Renal cortical epithelial cell (primary cell): ENCODE data around the gene TPSB2. TPM values are rescaled to one million over a fixed set of nuclear protein-coding genes. Genes with fewer than 3 reads are reported as not detected.

ENCODE experiments used
- DNase-seq: peaks from one replicate; pipeline ENCODE4 v3.0.0-alpha.2; 2011; ENCODE audit warnings: low read depth
- total RNA-seq: library from RNA; depleted of rRNA; stranded (reverse); fragments of >200 nt; gene quantifications from 2 replicates; pipeline ENCODE4 v1.2.3, GENCODE V29; 2014

TPSB2 gene
- total RNA-seq, 1 donor from 2014 or later, result not detected

GRCh38 chr16:1220098-1220728 is 9.8 kb downstream of the TPSB2 start:
- DNase-seq, result no peak

GRCh38 chr16:1218930-1219611 is 10.9 kb downstream of the TPSB2 start:
- no peak for DNase-seq

- no peak for DNase-seq
Observed at GRCh38 chr16:1218061-1218929, 11.7 kb downstream of the TPSB2 start.

DNA sequence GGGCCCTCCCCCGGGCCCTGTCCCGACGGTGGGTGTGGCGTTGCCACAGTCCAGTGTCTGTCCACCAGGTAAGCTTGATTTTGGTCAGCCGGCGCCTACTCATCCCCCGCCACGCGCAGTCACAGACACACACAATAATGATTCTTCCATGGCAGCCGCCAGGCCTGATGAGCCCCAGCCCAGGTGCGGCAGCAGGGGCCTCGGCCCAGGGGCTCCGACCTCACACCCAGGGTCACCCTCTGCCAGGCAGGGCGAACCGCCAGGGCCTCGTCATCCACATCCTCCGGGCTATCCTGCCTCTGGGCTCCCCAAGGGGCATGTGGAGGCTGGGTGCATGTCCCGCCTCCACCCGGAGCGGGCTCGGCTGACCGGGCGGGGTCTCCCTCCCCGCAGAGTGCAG is 12.5 kb downstream of the TPSB2 start:
- no peak for DNase-seq

DNA sequence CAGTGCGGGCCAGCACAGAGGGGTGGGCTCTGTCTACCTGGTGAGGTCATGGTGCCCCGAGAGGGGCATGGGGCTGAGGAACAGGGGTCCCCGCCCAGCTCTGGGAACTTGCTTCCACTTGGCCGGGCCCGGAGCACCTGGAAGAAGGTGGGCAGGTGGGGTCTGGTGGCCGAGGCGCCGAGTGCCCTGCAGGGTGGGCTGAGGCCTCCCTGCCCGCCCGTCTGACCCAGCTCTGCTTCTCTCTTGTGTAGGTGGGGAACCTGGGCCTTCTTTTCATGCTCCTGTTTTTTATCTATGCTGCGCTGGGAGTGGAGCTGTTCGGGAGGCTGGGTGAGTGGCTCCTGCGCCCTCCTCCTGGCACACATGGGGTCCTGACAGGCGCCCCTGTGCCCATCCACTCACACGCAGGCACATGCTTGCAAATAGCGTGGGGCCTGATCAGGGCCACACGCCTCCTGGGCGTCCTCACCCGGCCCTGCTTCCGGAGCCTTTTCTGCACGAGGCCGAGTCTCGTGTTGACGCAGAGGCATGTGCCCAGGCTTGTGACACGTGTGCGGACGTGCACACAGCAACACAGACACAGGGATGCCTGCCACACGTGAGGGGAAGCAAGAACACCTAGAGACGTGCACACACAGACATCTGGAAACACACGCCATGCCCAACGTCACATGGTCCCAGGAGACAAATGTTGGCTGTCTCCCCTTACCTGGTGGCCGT is 13.1 kb downstream of the TPSB2 start:
- DNase-seq, result no peak

DNA sequence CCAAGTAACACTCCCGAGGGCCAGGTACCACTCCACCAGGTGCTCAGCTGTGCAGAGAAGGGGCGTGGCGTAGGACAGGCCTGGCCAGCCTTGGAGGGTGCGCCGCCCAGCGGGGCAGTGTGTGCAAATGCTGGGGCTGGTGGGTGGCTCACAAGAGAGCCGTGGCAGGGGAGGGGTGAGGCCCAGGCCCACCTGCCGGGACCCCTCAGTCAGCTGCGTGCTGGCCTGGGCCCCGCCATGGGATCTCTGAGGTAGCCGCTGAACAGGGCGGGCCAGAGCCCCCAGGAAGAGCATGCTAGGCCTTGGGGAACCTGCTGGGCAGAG is 13.7 kb downstream of the TPSB2 start:
- DNase-seq, result no peak

- no peak for DNase-seq
Observed at GRCh38 chr16:1215574-1216295, 14.2 kb downstream of the TPSB2 start.

DNA sequence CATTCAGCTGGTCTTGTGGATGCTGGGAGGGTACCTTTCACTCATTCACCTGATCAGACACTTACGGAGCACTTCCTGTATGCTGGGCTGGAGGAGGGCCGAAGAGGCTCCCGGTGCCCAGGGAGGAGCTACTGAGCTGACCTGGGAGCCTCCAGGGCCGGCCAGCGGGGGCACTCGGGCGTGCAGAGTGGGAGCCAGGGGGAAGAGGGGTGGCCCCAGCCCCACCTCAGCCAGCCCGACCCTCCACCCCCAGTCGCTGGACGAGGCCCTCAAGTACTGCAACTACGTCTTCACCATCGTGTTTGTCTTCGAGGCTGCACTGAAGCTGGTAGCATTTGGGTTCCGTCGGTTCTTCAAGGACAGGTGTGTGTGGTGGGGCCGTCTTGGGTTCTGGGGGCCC is 15.3 kb downstream of the TPSB2 start:
- DNase-seq, result no peak

DNA sequence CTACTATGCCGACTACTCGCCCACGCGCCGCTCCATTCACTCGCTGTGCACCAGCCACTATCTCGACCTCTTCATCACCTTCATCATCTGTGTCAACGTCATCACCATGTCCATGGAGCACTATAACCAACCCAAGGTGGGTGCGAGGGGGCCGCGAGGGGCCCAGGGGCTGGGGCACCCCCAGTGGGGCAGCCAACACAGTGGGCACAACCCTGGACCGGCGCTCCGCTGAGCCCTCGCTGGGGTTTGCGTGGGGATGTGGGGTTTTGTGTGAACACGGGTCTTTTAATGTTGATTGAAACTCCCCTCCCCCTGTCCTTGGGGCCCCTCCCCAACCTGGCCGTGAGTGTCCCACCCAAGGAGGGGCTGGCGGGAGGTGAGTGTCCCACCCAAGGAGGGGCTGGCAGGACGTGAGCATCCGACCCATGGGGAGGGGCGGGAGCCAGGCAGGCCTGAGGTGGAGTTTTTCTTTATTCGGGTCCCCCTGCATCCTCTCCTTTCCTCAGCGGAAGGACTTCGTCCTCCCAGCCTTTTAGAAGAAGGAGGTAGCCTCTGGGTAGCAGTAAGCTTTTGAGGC is 16.1 kb downstream of the TPSB2 start:
- DNase-seq, result no peak

DNA sequence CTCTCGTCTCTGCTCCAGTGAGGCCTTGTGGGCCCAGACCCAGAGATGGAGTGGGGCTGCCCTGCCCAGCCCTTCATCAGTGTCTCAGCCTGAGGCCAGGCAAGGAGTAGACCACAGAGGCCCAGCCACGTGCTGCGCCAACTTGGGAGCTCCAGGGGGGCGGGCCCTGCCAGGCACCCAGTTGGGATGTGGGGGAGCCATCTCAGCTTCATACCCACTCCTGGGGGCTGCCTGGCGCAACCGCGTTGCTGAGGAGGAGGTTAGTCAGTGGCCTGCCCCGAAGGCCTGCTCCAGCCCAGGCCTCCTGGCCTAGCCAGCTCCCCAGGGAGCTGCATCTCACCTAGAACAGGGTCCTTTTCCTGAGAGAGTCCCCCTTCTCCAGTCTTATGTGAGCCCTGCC is 16.8 kb downstream of the TPSB2 start:
- DNase-seq, result no peak

DNA sequence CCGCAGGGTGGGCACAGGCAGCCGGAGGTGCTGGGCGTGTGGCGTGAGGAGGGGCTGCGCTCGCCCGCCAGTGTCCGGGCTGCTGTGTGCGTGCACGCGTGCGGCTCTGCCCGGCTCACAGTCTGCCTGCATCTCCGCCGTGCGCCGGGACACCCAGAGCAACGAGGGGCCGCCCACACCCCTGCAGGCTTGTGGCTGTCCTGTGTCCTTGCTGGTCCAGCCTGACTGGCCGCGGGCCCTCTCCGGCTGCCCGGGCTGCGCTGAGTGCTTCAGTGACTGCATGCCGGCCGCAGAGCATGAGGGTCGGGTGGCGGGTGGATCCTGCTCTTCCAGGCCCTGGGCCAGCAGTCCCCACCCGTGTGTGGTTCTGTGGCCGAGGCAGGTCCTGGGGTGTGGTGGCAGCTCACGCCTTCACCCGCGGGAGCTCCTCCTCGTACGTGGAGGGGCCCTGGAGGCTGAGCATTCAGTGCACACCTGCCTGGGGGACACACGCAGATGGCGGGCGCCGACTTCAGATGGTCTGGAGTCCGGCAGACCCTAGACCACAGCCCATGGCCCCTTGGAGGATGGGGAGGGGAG is 17.3 kb downstream of the TPSB2 start:
- DNase-seq, result no peak

- no peak for DNase-seq
Observed at GRCh38 chr16:1211451-1212268, 18.3 kb downstream of the TPSB2 start.

- DNase-seq, result no peak
Observed at GRCh38 chr16:1210461-1210860, 19.5 kb downstream of the TPSB2 start.

- DNase-seq, result no peak
Observed at GRCh38 chr16:1209081-1209480, 20.9 kb downstream of the TPSB2 start.

- no peak for DNase-seq
Observed at GRCh38 chr16:1208239-1208830, 21.6 kb downstream of the TPSB2 start.

GRCh38 chr16:1206786-1207185 is 23.2 kb downstream of the TPSB2 start:
- no peak for DNase-seq

GRCh38 chr16:1206326-1206725 is 23.7 kb downstream of the TPSB2 start:
- DNase-seq, result no peak

- no peak for DNase-seq
Observed at GRCh38 chr16:1204933-1205332, 25.1 kb downstream of the TPSB2 start.

DNA sequence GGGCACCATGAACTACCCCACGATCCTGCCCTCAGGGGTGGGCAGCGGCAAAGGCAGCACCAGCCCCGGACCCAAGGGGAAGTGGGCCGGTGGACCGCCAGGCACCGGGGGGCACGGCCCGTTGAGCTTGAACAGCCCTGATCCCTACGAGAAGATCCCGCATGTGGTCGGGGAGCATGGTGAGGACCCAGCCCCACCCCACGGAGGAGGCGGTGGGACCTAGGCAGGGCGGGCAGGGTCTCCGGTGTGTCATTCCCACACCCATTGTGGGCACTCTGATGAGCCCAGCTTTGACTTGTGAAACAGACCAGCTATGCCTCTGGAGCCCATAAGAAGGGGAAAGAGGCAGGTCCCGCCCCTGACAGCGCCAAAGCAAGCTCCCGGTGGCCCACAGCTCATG is 27.7 kb downstream of the TPSB2 start:
- DNase-seq, result no peak

- DNase-seq, result no peak
Observed at GRCh38 chr16:1201444-1201843, 28.5 kb downstream of the TPSB2 start.
